ENCODE measurements around the gene TMIE.

DNA sequence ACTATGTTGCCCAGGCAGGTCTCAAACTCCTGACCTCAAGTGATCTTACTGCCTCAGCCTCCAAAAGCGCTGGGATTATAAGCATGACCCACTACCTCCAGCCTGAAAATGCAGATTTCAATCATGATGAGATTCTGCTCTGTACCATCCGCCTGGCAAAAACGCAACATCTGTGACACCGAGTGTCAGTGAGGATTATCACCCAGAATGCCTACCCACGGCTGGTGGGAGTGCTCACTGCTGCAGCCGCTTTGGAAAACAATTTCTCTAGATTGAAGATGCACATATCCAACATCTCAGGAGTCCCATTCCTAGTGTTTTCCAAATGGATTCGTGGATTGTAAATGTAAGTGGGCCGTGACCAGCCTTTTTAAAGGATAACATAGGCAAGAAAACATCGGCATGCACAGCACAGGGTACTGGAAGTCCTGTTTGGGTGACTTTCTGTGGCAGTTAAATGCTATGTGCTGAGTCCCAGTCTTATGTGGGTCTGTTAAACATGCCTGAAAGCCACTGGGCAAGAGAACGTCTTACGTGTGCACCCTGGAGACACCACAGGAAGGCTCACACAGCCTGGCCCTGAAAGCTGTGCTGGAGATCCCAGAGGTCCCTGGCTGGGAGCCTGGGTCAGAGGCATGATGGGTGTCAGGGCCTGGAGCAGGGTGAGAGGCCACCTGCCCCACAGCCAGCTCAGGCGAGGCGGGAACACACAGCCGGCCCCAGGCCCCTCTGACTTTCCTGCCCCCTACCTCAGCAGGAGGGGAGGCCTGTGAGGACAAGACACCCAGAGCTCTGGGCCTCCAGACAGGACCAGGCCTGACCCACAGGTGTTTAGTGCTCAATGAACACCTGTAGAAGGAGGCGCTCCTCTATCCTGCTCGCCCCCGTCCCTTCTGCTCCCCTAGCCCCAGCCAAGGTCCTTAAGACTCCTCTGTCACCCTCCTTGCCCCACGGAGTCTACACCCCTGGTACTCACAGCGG lies 15.6 kb downstream of the TMIE start:
- TF ChIP-seq, protein P1, sequence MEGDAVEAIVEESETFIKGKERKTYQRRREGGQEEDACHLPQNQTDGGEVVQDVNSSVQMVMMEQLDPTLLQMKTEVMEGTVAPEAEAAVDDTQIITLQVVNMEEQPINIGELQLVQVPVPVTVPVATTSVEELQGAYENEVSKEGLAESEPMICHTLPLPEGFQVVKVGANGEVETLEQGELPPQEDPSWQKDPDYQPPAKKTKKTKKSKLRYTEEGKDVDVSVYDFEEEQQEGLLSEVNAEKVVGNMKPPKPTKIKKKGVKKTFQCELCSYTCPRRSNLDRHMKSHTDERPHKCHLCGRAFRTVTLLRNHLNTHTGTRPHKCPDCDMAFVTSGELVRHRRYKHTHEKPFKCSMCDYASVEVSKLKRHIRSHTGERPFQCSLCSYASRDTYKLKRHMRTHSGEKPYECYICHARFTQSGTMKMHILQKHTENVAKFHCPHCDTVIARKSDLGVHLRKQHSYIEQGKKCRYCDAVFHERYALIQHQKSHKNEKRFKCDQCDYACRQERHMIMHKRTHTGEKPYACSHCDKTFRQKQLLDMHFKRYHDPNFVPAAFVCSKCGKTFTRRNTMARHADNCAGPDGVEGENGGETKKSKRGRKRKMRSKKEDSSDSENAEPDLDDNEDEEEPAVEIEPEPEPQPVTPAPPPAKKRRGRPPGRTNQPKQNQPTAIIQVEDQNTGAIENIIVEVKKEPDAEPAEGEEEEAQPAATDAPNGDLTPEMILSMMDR (IDR thresholded peaks at IDR 0.05; ENCODE audit: low read depth, low read length, poor library complexity, severe bottlenecking): no peak
- TF ChIP-seq EZH2phosphoT487 (IDR thresholded peaks at IDR 0.05; ENCODE audit: borderline replicate concordance, low read length): no peak
